A549 (cell line): ENCODE measurements around the gene IGSF23. TPM values are rescaled to one million over a fixed set of nuclear protein-coding genes. Genes with fewer than 3 reads are reported as not detected.

Source experiments
- ATAC-seq, 2 experiments: fragments of 200-7000 bp in 1 of 2; fragments of >200 bp in 1 of 2; cut with Nextera tagmentation in 1 of 2; cut with Tn5 transposase in 1 of 2; 3 replicates each; pipeline versions ENCODE4 v1.8.0 to v1.9.1; 2018 to 2020; ENCODE audit warnings: mild to moderate bottlenecking in 1 of 2, moderate library complexity in 1 of 2
- CTCF ChIA-PET: fragments of 300-600 bp; sonication (Branson Sonifier 250); formaldehyde crosslinking; extraction: SDS; loops from one replicate; lab custom pipeline; 2021; ENCODE audit warnings: antibody characterized with exemption, inconsistent platforms; lab: Yijun Ruan, JAX
- POLR2A ChIA-PET: fragments of 350-600 bp; formaldehyde crosslinking; extraction: SDS; loops from one replicate; lab custom pipeline; 2021; ENCODE audit warnings: antibody characterized with exemption, inconsistent platforms; lab: Yijun Ruan, JAX
- DNase-seq, 2 experiments: peaks; one replicate each; pipeline versions ENCODE4 v3.0.0 to v3.0.0-alpha.2; 2011 to 2016; ENCODE audit warnings: low read depth in 1 of 2, low spot score in 1 of 2
- FAIRE-seq: peaks from 2 replicates; lab custom pipeline; 2011; peaks lifted over from hg19 to GRCh38; lab: Jason Lieb, UNC
- H3K27ac ChIP-seq, 2 experiments: fragments of >200 bp; sonication (Bioruptor Twin); formaldehyde crosslinking; 3 replicates each; pipeline ENCODE4 v1.5.1; 2016 to 2017
- H3K4me1 ChIP-seq: fragments of >200 bp; sonication (Bioruptor Twin); formaldehyde crosslinking; 3 replicates; pipeline ENCODE4 v1.6.1; 2016
- H3K4me2 ChIP-seq: fragments of >200 bp; sonication (Bioruptor Twin); formaldehyde crosslinking; 3 replicates; pipeline ENCODE4 v1.6.1; 2016
- H3K4me3 ChIP-seq: fragments of >200 bp; sonication (Bioruptor Twin); formaldehyde crosslinking; 3 replicates; pipeline ENCODE4 v1.5.1; 2016
- H3K9me3 ChIP-seq: fragments of >200 bp; sonication (Bioruptor Twin); formaldehyde crosslinking; 3 replicates; pipeline ENCODE4 v1.6.1; 2016
- CEBPB ChIP-seq, 2 experiments: fragments of >200 bp in 1 of 2; sonication (Bioruptor Twin) in 1 of 2; formaldehyde crosslinking in 1 of 2; IDR thresholded peaks; 2 replicates each; pipeline ENCODE4 v1.6.1; 2012 to 2016
- FOSL2 ChIP-seq, 2 experiments: fragments of 450-650 bp in 1 of 2; fragments of >200 bp in 1 of 2; sonication (Bioruptor Twin) in 1 of 2; formaldehyde crosslinking; IDR thresholded peaks; 2 replicates each; pipeline versions ENCODE4 v1.5.0 to v1.6.1; 2016 to 2020; ENCODE audit warnings: mild to moderate bottlenecking in 1 of 2, moderate library complexity in 1 of 2
- GATA3 ChIP-seq: IDR thresholded peaks from 2 replicates; pipeline ENCODE4 v1.6.1; 2012; ENCODE audit warnings: borderline replicate concordance
- HEYL ChIP-seq: fragments of 250-450 bp; sonication (Bioruptor Pico); IDR thresholded peaks from 2 replicates; pipeline ENCODE4 v1.8.0; 2021; ENCODE audit warnings: mild to moderate bottlenecking, moderate library complexity
- HOXB5 ChIP-seq: fragments of 250-450 bp; sonication (Bioruptor Pico); IDR thresholded peaks from 2 replicates; pipeline ENCODE4 v1.5.0; 2020; ENCODE audit warnings: mild to moderate bottlenecking, moderate library complexity
- KDM1A ChIP-seq: fragments of 200-600 bp; sonication (generic); IDR thresholded peaks from 2 replicates; pipeline ENCODE4 v1.6.1; 2016; ENCODE audit warnings: low read depth, mild to moderate bottlenecking
- MAFK ChIP-seq: fragments of 450-650 bp; IDR thresholded peaks from 2 replicates; pipeline ENCODE4 v1.6.1; 2014; ENCODE audit not compliant: partially characterized antibody
- MAX ChIP-seq: IDR thresholded peaks from 2 replicates; pipeline ENCODE4 v1.6.1; 2012
- MYC ChIP-seq: IDR thresholded peaks from 2 replicates; pipeline ENCODE4 v1.6.1; 2012; ENCODE audit warnings: mild to moderate bottlenecking, inconsistent platforms, low read length, improper control_type of control experiment, borderline replicate concordance
- PHF8 ChIP-seq: fragments of 200-600 bp; sonication (generic); IDR thresholded peaks from 2 replicates; pipeline ENCODE4 v1.6.1; 2016; ENCODE audit warnings: low read depth, mild to moderate bottlenecking, antibody characterized with exemption, moderate library complexity, borderline replicate concordance
- RNF2 ChIP-seq: fragments of 200-600 bp; sonication (generic); IDR thresholded peaks from 2 replicates; pipeline ENCODE4 v1.6.1; 2016; ENCODE audit warnings: low read depth, mild to moderate bottlenecking, antibody characterized with exemption, moderate library complexity, borderline replicate concordance
- SREBF2 ChIP-seq: fragments of 450-650 bp; IDR thresholded peaks from 2 replicates; pipeline ENCODE4 v1.6.1; 2014; ENCODE audit warnings: mild to moderate bottlenecking, moderate library complexity
- TFCP2L1 ChIP-seq: fragments of 250-450 bp; sonication (Bioruptor Pico); IDR thresholded peaks from 2 replicates; pipeline ENCODE4 v1.5.0; 2021; ENCODE audit warnings: mild to moderate bottlenecking
- WGBS: methylation state at CpG from one replicate; pipeline ENCODE4 v1.1.6; 2017; ENCODE audit errors: missing lambda C conversion rate; 5-methylcytosine and 5-hydroxymethylcytosine counted together
- polyA plus RNA-seq, 4 experiments: library from polyadenylated mRNA; depleted of rRNA in 3 of 4; stranded (reverse); fragments of >200 nt; fragmentation: RNase III in 1 of 4; extraction: RNeasy Plus Mini Kit Qiagen cat#74134 plus additional on column Dnase treatment in 1 of 4; gene quantifications; 2 replicates in 3 of 4; 3 replicates in 1 of 4; pipeline ENCODE4 v1.2.3, GENCODE V29; 2011 to 2017
- TF ChIP-seq, protein P1 (sequence below): fragments of 200-600 bp; sonication (generic); IDR thresholded peaks from 2 replicates; pipeline ENCODE4 v1.6.1; 2016; ENCODE audit warnings: antibody characterized with exemption, mild to moderate bottlenecking, moderate library complexity

IGSF23 gene
- polyA plus RNA-seq, 2 of the 4 experiments (the other 2 are of a cell fraction), result 0.14 to 0.35 TPM

DNA sequence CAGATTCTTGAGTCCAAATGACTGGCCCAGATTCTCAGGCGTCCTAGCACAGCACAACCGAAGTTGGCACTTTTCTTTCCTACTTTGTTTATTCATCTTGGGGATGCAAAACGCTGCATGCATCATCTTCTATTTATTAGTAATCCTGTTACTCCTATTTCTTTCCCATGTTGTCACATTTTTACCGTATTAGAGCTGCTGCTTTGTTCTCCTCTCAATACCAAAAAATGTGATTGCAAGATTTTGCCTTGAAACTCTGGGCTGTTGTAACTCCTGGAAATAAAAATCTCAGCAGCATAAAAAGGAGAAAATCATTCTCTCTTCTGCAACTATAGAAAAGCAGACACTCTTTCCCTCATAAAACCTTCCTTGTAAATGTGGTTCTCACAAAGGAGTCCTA lies 12.9 kb upstream of the IGSF23 start:
- FAIRE-seq (no peak), DNase-seq (no peak), ATAC-seq (no peak)
- peaks cover 7% of the 10 kb centered on the region; the same call in 2 of the 3 replicates for H3K9me3 ChIP-seq
- H3K4me1 ChIP-seq, result peaks cover 36% of the 10 kb centered on the region
- H3K4me3 ChIP-seq, result no peak overlapping the region
- TF ChIP-seq HEYL, result no peak
- no peak for TF ChIP-seq TFCP2L1 (CRISPR knock-in tag)
- TF ChIP-seq, protein P1, sequence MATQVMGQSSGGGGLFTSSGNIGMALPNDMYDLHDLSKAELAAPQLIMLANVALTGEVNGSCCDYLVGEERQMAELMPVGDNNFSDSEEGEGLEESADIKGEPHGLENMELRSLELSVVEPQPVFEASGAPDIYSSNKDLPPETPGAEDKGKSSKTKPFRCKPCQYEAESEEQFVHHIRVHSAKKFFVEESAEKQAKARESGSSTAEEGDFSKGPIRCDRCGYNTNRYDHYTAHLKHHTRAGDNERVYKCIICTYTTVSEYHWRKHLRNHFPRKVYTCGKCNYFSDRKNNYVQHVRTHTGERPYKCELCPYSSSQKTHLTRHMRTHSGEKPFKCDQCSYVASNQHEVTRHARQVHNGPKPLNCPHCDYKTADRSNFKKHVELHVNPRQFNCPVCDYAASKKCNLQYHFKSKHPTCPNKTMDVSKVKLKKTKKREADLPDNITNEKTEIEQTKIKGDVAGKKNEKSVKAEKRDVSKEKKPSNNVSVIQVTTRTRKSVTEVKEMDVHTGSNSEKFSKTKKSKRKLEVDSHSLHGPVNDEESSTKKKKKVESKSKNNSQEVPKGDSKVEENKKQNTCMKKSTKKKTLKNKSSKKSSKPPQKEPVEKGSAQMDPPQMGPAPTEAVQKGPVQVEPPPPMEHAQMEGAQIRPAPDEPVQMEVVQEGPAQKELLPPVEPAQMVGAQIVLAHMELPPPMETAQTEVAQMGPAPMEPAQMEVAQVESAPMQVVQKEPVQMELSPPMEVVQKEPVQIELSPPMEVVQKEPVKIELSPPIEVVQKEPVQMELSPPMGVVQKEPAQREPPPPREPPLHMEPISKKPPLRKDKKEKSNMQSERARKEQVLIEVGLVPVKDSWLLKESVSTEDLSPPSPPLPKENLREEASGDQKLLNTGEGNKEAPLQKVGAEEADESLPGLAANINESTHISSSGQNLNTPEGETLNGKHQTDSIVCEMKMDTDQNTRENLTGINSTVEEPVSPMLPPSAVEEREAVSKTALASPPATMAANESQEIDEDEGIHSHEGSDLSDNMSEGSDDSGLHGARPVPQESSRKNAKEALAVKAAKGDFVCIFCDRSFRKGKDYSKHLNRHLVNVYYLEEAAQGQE, result no peak
- CTCF ChIA-PET, result interaction anchor here (0.7 to 9.0 kb wide), 5 partner anchors 10 to 58 kb away, joined by 3 to 58 read pairs (median 9); no protein-coding TSS in a partner anchor
- no peak overlapping the region for H3K4me2 ChIP-seq
- 54% methylated on average over 4 of the region's 4 CpGs for WGBS
- POLR2A ChIA-PET, result no interaction called here
- peak overlapping the region in 1 of 2 experiments; percentile 4; a peak in 1 of 6 replicates for H3K27ac ChIP-seq

- WGBS, result 93% methylated on average over 6 of the region's 6 CpGs
- peaks cover 7% of the 10 kb centered on the region; the same call in 2 of the 3 replicates for H3K9me3 ChIP-seq
- ATAC-seq, result no peak
- no peak overlapping the region for H3K4me2 ChIP-seq
- no peak for TF ChIP-seq SREBF2
- TF ChIP-seq HOXB5 (CRISPR knock-in tag), result no peak
- peaks cover 24% of the 10 kb centered on the region for H3K4me1 ChIP-seq
- no peak for FAIRE-seq
- H3K4me3 ChIP-seq, result no peak overlapping the region
- 0 out of 6 replicates have a peak overlapping the region, but pooled peaks of 1 of the 2 experiments have one; percentile 0 for H3K27ac ChIP-seq
- POLR2A ChIA-PET, result no interaction called here
- no peak for DNase-seq
- CTCF ChIA-PET, result interaction anchor here (0.7 to 9.0 kb wide), 9 partner anchors 8 to 56 kb away, joined by 3 to 58 read pairs (median 8); no protein-coding TSS in a partner anchor
Observed at GRCh38 chr19:44602081-44602480, 11.3 kb upstream of the IGSF23 start.

- peak; percentile 23 for FAIRE-seq
- CTCF ChIA-PET, result interaction anchor here (0.7 to 9.0 kb wide), 11 partner anchors 8 to 167 kb away, joined by 3 to 58 read pairs (median 4); partner anchors contain the start of gene IGSF23
- peak; percentile 11 to 58; a peak in 2 of 4 replicates for TF ChIP-seq CEBPB (IDR thresholded peaks at IDR 0.05)
- no peak for TF ChIP-seq KDM1A
- TF ChIP-seq RNF2, result no peak
- TF ChIP-seq PHF8, result no peak
- TF ChIP-seq MAFK, result no peak
- 0 out of 2 replicates have a peak, but pooled peaks have one; percentile 14 for TF ChIP-seq MAX
- TF ChIP-seq FOSL2 (IDR thresholded peaks at IDR 0.05), result no peak
- peak; percentile 22; the same call in 1 of the 2 replicates for TF ChIP-seq FOSL2 (CRISPR knock-in tag; IDR thresholded peaks at IDR 0.05)
- TF ChIP-seq GATA3, result 0 out of 2 replicates have a peak, but pooled peaks have one; percentile 35
- TF ChIP-seq MYC, result no peak
- TF ChIP-seq, all 56 proteins: peak for 4
- peaks cover 31% of the 10 kb centered on the region for H3K4me1 ChIP-seq
- DNase-seq, result no peak
- no peak overlapping the region for H3K4me3 ChIP-seq
- peaks cover 2% of the 10 kb centered on the region; the same call in 1 of the 3 replicates for H3K9me3 ChIP-seq
- peak overlapping the region; percentile 18 to 67; a peak in 3 of 6 replicates for H3K27ac ChIP-seq
- peak overlapping the region; percentile 40 for H3K4me2 ChIP-seq
- ATAC-seq, result peak; percentile 37 to 52; a peak in 3 of 6 replicates
- POLR2A ChIA-PET, result interaction anchor here (1.0 to 1.3 kb wide), 2 partner anchors 13 to 40 kb away, joined by 3 to 5 read pairs; partner anchors contain the start of gene PVR
- WGBS, result 55% methylated on average over 8 of the region's 8 CpGs
Observed at GRCh38 chr19:44603201-44603945, 10.0 kb upstream of the IGSF23 start.
